Fibroblast of skin of back (primary cell): ENCODE data around the gene PHRF1.

Experiments used
- DNase-seq: peaks from one replicate; pipeline ENCODE4 v3.0.0-alpha.2; 2013

Gene PHRF1

DNA sequence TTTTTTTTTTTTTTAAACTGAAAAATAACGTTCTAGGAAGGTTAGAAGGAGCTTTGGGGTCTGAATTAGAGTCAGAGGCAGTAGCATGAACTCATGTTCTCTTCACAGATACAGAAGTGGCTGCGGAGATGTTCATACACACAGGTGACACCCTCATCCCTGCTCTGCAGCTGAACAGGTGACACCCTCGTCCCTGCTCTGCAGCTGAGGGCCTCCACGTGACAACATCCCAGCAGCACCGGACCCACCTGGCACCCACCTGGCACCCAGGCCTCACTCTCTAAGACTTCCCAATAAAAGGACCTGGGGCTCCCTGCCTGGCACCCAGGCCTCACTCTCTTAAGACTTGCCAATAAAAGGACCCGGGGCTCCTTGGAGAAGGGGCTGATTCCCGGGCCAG is 80.6 kb downstream of the PHRF1 start:
- DNase-seq: no peak

DNA sequence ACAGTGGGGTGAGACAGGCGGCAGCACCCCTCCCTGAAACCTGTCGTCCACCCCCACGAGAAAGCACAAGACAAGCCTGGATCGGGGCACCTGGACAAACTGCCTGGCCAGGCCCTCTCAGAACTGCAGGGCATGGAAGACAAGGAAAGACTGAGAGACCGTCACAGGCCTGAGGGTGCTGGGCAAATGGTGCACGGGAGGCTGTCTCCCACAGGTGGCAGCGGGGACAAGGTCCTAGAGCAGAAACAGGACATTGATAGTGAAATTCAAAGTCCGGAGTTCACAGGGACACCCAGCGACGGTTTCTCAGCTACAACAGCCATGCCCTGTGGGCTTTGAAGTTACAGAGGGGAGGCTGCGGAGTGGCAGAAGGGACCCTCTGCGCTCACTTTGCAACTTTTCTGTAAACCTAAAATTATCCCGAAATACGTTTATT is 81.4 kb downstream of the PHRF1 start:
- DNase-seq: no peak

- DNase-seq: no peak
Observed at GRCh38 chr11:659532-660085, 83.3 kb downstream of the PHRF1 start.

GRCh38 chr11:660281-660680 is 84.0 kb downstream of the PHRF1 start:
- DNase-seq: no peak

DNA sequence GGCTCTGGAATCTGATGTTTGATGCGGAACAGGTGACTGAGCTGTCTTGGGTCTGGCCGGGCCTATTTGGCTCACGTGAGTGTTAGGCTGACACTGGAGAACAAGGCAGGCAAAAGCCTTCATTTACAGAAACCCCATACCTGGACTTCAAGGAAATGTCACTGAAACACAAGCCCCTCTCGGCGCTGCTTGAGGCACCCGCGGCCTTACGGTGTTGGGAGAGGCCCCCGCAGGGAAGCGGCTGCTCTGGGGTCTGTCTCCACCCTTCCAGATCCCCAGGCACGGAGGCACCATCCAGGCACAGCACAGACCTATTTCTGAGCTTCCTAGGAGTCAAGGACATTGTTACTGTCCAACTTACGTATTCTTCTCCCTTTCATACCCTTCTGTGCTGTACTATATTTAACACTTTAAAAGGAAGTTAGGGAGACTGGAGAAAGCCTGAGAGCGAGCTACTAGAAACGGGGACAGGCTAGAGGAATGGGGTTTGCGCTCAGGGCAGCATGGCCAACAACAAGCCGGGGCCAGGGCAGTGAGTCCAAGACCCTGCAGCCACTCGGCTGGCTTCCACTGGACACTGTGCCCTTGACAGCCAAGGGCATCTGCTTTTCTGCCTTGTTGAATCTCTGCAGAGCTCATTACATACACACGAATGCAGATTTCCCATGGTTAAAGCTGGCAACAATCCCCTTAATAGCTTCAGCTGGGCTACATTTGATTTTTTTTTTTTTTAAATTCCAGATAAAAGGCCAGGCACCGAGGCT is 84.6 kb downstream of the PHRF1 start:
- no peak for DNase-seq
